Measurements from ENCODE around the gene OR4F6. TPM values are rescaled to one million over a fixed set of nuclear protein-coding genes. Genes with fewer than 3 reads are reported as not detected.

The OR4F6 gene
- total and polyA plus RNA-seq, 9 of the 15 experiments (the other 6 are each of a cell fraction or from before 2014, with no cell fraction given) = not detected

GRCh38 chr15:101841656-101842055 lies 38.3 kb downstream of the OR4F6 start:
- BruUV-seq (replicated peaks) = no TSS peak
- FAIRE-seq (no peak), ATAC-seq (no peak; the same call in 2 of the 3 replicates), DNase-seq (ENCODE audit: extremely low read depth in 1 of 4, low spot score in 3 of 4) (peak in 1 of 4 experiments; percentile 6)
- no peaks in the 10 kb centered on the region for H3K79me2 ChIP-seq (ENCODE audit: control insufficient read depth, insufficient read depth, low read length)
- no peak overlapping the region for H3K4me3 ChIP-seq
- H3K4me1 ChIP-seq (replicated peaks in 1 of 2; ENCODE audit: control insufficient read depth in 2 of 2, insufficient read depth in 2 of 2, low read length in 2 of 2) = no peaks in the 10 kb centered on the region
- H3K4me2 ChIP-seq (ENCODE audit: insufficient read depth, low read length) = no peak overlapping the region
- in situ Hi-C loops (cut with MboI) (no loop called here), intact Hi-C loops (cut with micrococcal nuclease) (no loop called here)
- 5% methylated on average over 3 of the region's 3 CpGs for WGBS (ENCODE audit: insufficient coverage, low coverage, missing lambda C conversion rate)
- no peaks in the 10 kb centered on the region for H3K9me3 ChIP-seq (replicated peaks; ENCODE audit: control insufficient read depth, insufficient read depth, low read depth, low read length)
- H3K9me1 ChIP-seq (ENCODE audit: control insufficient read depth, insufficient read depth, low read length) = no peaks in the 10 kb centered on the region
- H3K27me3 ChIP-seq (ENCODE audit: control insufficient read depth in 2 of 2, insufficient read depth in 2 of 2, low read length in 2 of 2) = peaks cover 5 to 9% of the 10 kb centered on the region in 2 experiments; a peak in 4 of 5 replicates
- peak; percentile 10; the same call in 1 of the 2 replicates for TF ChIP-seq NFIC (IDR thresholded peaks at IDR 0.05)
- TF ChIP-seq USF1 (CRISPR knock-in tag; IDR thresholded peaks at IDR 0.05) = peak; percentile 34; the same call in 1 of the 2 replicates
- TF ChIP-seq USF2 (CRISPR knock-in tag; IDR thresholded peaks at IDR 0.05) = peak; percentile 52
- no peak for TF ChIP-seq SMC3 (conservative IDR thresholded peaks at IDR 0.05; ENCODE audit: insufficient read depth, low read depth, low read length)
- TF ChIP-seq PYGO2 (tag; IDR thresholded peaks at IDR 0.05) = no peak
- POLR2A ChIA-PET = interaction anchor here (0.5 kb wide), 1 partner anchor 113 kb away, joined by 4 read pairs; no protein-coding TSS in a partner anchor
- H2AFZ ChIP-seq (ENCODE audit: low read depth, low read length) = no peak overlapping the region
- H3K27ac ChIP-seq (ENCODE audit: extremely low read depth, low read depth, low read length) = no peak overlapping the region
- no peaks in the 10 kb centered on the region for H3K36me3 ChIP-seq (ENCODE audit: control insufficient read depth, insufficient read depth, low read length)
- no peaks in the 10 kb centered on the region for H4K20me1 ChIP-seq (replicated peaks; ENCODE audit: control insufficient read depth, insufficient read depth, low read length)
- H3K9ac ChIP-seq (ENCODE audit: insufficient read depth in 1 of 2, low read depth in 2 of 2, low read length in 2 of 2) = no peak overlapping the region
- CTCF ChIA-PET (ENCODE audit: low intra/inter-chr PET ratio) = no interaction called here
